K562 (cell line): ENCODE data around the gene ZNF292. TPM values are rescaled to one million over a fixed set of nuclear protein-coding genes. Genes with fewer than 3 reads are reported as not detected.

ENCODE experiments used
- AFF4 ChIP-seq: sonication (generic); formaldehyde crosslinking; IDR thresholded peaks from 2 replicates; pipeline ENCODE4 v1.8.0; 2023; ENCODE audit warnings: mild to moderate bottlenecking, missing genetic modification reagents
- ARHGAP35 ChIP-seq: fragments of 450-650 bp; IDR thresholded peaks from 2 replicates; pipeline ENCODE4 v1.6.1; 2018; ENCODE audit not compliant: partially characterized antibody
- CBX8 ChIP-seq: fragments of 200-600 bp; sonication (generic); IDR thresholded peaks from 2 replicates; pipeline ENCODE4 v1.6.1; 2012; ENCODE audit warnings: borderline replicate concordance, mixed run types, low read depth, mild to moderate bottlenecking, moderate library complexity, mixed read lengths, low read length, control low read depth, inconsistent platforms; ENCODE audit not compliant: poor library complexity, severe bottlenecking; ENCODE audit errors: extremely low read depth
- HEY1 ChIP-seq: fragments of 250-450 bp; sonication (Bioruptor Pico); IDR thresholded peaks from 2 replicates; pipeline ENCODE4 v1.5.0; 2020; ENCODE audit warnings: mild to moderate bottlenecking, moderate library complexity, borderline replicate concordance
- NCOR1 ChIP-seq: fragments of 450-650 bp; IDR thresholded peaks from 2 replicates; pipeline ENCODE4 v1.6.1; 2016; ENCODE audit warnings: mild to moderate bottlenecking, moderate library complexity
- PRPF4 ChIP-seq: fragments of 200-400 bp; formaldehyde crosslinking; IDR thresholded peaks from one replicate; pipeline ENCODE4 v1.6.1; 2017; ENCODE audit warnings: low read length, low read depth, mild to moderate bottlenecking; ENCODE audit not compliant: insufficient read depth, poor library complexity, severe bottlenecking
- SRSF1 ChIP-seq: fragments of 200-400 bp; formaldehyde crosslinking; IDR thresholded peaks from 2 replicates; pipeline ENCODE4 v1.6.1; 2017; ENCODE audit warnings: mild to moderate bottlenecking, low read depth, low read length, moderate library complexity
- ZBTB2 ChIP-seq: fragments of 450-650 bp; IDR thresholded peaks from 2 replicates; pipeline ENCODE4 v1.6.1; 2016; ENCODE audit warnings: antibody characterized with exemption
- ZBTB40 ChIP-seq, 2 experiments: fragments of 450-650 bp in 1 of 2; sonication (generic) in 1 of 2; formaldehyde crosslinking in 1 of 2; IDR thresholded peaks; 2 replicates each; pipeline versions ENCODE4 v1.7.1 to v1.9.0; 2016 to 2022; ENCODE audit warnings: inconsistent platforms in 1 of 2, mild to moderate bottlenecking in 1 of 2, missing genetic modification reagents in 1 of 2
- ZNF197 ChIP-seq: fragments of 200-800 bp; sonication (Bioruptor generic); IDR thresholded peaks from 2 replicates; pipeline ENCODE4 v1.6.1; 2016; ENCODE audit warnings: low read depth, missing genetic modification characterization, missing compliant biosample characterization
- polyA plus RNA-seq, 8 experiments: library from polyadenylated mRNA; depleted of rRNA in 4 of 8; stranded (reverse) in 5 of 8; unstranded in 3 of 8; fragments of >200 nt; fragmentation: Nextera tagmentation in 2 of 8; fragmentation: Illumina TruSeq in 1 of 8; extraction: Ambion mirVana in 2 of 8; extraction: Trizol in 1 of 8; gene quantifications; 2 replicates each; pipeline versions ENCODE4 v1.2.1 to v1.2.3, GENCODE V29; 2011 to 2014; ENCODE audit warnings: inconsistent platforms in 1 of 8, missing spikeins in 1 of 8
- total RNA-seq, 7 experiments: library from RNA; depleted of rRNA in 6 of 7; stranded (reverse); fragments of >200 nt in 6 of 7; fragmentation: Illumina TruSeq in 2 of 7; extraction: Trizol in 2 of 7; gene quantifications; 2 replicates each; pipeline versions ENCODE4 v1.2.1 to v1.2.3, GENCODE V29; 2011 to 2021; ENCODE audit warnings: low replicate concordance in 1 of 7

ZNF292 gene
- total and polyA plus RNA-seq, 9 of the 15 experiments (the other 6 are each of a cell fraction or from before 2014, with no cell fraction given): 4.4 to 17.1 (median 12.8) TPM

- TF ChIP-seq ZBTB40 (IDR thresholded peaks at IDR 0.05) (no peak), ZBTB40 (CRISPR knock-in tag; IDR thresholded peaks at IDR 0.05) (no peak), ZNF197 (CRISPR knock-in tag) (peak; percentile 63; the same call in 1 of the 2 replicates), PRPF4 (no peak), NCOR1 (peak; percentile 46; the same call in 1 of the 2 replicates), ZBTB2 (peak; percentile 97), ARHGAP35 (no peak), HEY1 (CRISPR knock-in tag) (peak; percentile 71; the same call in 1 of the 2 replicates), SRSF1 (no peak), CBX8 (no peak), AFF4 (CRISPR knock-in tag) (peak; percentile 89)
Observed at GRCh38 chr6:87154993-87155841, at the start of gene ZNF292 (continued).
